GM18502 (cell line): ENCODE results near the gene PTGS2.
"Not testable (repeated sequence)": the region's sequence is repeated elsewhere in the genome, so short reads cannot be mapped to it uniquely, and the experiment has no call there.

ENCODE experiments used
- ATAC-seq: cut with Tn5 transposase; IDR thresholded peaks from one replicate; pipeline ENCODE4 v1.9.1; 2021; ENCODE audit warnings: mild to moderate bottlenecking; ENCODE audit not compliant: unreplicated experiment, poor library complexity

PTGS2 gene

GRCh38 chr1:186671136-186671825, 8.9 kb downstream of the PTGS2 start:
- ATAC-seq = no peak

- no peak for ATAC-seq
Observed at GRCh38 chr1:186670297-186671135, 9.7 kb downstream of the PTGS2 start.

DNA sequence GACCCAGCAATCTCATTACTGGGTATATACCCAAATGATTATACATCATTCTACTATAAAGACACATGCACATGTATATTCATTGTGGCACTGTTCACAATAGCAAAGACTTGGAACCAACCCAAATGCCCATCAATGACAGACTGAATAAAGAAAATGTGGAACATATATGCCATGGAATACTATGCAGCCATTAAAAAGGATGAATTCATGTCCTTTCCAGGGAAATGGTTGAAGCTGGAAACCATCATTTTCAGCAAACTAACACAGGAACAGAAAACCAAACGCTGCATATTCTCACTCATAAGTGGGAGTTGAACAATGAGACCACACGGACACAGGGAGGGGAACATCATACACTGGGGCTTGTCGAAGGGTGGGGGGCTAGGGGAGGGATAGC, 10.4 kb downstream of the PTGS2 start:
- not testable (repeated sequence) for ATAC-seq

DNA sequence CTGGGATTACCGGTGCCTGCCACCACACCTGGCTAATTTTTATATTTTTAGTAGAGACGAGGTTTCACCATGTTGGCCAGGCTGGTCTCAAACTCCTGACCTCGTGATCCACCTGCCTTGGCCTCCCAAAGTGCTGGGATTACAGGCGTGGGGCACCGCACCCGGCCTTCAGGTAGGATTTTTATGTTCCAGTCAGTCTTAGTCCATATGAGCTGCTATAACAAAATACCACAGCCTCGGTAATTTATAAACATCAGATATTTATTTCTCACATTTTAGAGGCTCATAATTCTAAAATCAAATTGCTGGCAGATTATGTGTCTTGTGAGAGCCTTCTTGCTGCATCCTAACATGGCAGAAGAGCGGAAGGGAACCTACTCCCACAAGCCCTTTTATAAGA, 16.0 kb downstream of the PTGS2 start:
- not testable (repeated sequence) for ATAC-seq

DNA sequence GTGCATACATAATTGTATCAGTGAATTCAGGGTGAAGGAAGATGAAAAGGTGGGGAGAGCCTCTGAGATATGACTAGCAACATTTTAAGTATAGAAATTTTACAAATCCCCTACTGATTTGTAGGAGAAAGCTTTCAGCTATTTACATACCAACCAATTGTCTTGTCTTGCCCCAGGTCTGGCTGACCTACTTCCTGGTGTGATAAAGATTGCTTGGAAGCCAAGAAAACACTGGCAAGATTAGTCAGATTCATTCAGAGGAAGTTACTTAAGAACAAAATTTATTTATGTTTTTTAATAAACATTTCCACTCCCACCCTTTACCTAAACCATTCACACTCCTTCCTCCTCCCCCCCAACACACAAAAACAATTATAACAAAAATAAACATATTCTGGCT, 17.5 kb downstream of the PTGS2 start:
- ATAC-seq = no peak

DNA sequence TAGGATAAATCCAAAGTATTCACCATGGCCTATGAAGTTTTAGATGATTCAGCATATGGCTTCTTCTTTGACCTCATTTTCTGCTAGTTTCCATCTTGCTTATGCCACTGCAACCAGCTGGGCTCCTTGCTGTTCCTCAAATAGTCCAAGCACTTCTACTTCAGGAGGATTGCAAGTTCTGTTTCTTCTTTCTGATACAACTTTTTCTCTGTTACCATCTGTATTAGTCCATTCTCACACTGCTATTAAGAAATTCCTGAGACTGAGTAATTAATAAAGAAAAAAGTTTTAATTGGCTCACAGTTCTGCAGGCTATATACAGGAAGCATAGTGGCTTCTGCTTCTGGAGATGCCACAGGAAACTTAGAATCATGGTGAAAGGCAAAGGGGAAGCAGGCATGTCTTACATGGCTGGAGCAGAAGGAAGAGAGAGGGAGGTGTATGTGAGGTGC, 20.3 kb downstream of the PTGS2 start:
- no peak for ATAC-seq

DNA sequence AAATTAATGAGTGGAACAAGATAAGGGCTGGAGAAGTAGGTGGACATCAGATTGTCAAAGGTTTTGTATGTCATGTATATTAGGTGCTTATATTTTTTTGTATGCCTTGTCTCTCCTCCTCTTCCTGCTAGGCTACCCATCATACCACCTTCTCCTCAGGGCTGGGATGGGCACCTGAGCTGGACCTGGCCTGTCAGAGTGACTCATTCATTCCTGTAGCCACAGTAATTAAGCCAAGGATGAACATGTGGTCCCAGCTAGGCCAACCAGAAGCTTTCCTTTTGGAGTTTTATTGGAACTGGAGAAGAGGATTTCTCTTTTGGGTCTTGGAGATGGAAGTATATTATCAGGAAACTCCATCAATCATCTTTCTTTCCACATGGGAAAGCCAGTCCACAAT, 21.2 kb downstream of the PTGS2 start:
- no peak for ATAC-seq

- no peak for ATAC-seq
Observed at GRCh38 chr1:186657481-186657880, 22.7 kb downstream of the PTGS2 start.

DNA sequence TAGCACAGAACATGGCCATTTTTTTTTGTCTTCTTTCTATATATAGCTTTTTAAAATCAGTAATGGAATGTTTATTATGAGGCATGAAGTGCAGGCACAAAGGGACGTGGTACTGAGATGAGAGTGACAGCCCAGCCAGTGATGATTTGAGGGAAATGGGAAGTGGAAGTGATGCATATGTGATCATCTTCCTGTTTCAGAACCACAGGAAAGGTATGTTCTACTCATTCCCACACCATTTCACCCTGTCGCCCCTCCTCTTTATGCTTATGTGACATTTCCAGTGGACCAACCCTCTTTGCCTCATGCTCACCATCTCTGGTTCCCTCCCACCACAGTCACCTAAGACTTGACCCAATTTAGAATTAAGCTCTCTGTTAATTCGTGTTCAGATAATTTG, 24.3 kb downstream of the PTGS2 start:
- ATAC-seq = no peak

- no peak for ATAC-seq
Observed at GRCh38 chr1:186654741-186655140, 25.5 kb downstream of the PTGS2 start.

DNA sequence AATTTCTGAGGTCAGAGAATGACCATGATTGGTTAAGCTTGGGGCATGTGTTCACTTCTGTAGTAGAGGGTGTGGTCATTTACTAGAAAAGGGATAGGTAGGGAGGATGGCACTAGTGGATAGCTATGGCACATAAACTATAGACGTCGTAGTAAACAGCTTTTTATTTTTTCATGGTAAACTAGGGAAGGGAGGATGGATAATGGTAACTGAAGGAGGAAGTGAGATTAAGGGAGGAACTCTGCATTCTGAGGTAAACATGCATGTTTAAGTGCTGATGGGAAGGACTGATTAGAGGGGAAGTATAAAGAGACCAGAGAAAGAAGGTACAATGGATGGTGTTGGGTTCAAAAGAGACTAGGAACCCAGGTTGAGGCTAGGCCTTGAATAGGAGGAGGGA, 26.9 kb downstream of the PTGS2 start:
- no peak for ATAC-seq

GRCh38 chr1:186648613-186649012, 31.6 kb downstream of the PTGS2 start:
- no peak for ATAC-seq

DNA sequence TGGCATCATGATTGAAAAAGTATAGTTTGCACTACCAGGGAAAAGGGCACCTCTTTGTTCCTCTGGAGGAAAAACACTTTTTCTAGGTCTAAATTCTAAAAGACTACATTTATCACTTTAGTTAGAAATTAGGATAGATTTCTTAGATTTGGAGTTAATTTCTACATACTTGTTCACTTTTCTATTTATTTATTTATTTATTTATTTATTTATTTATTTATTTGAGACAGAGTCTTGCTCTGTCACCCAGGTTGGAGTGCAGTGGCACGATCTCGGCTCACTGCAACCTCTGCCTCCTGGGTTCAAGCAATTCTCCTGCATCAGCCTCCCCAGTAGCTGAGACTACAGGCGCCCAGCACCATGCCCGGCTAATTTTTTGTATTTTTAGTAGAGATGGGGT, 32.2 kb downstream of the PTGS2 start:
- not testable (repeated sequence) for ATAC-seq

GRCh38 chr1:186643614-186644013, 36.6 kb downstream of the PTGS2 start:
- no peak for ATAC-seq

DNA sequence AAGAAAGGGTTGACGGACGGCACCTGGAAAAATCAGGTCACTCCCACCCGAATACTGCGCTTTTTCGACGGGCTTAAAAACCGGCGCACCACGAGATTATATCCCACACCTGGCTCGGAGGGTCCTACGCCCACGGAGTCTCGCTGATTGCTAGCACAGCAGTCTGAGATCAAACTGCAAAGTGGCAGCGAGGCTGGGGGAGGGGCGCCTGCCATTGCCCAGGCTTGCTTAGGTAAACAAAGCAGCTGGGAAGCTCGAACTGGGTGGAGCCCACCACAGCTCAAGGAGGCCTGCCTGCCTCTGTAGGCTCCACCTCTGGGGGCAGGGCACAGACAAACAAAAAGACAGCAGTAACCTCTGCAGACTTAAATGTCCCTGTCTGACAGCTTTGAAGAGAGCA, 42.7 kb downstream of the PTGS2 start:
- ATAC-seq = not testable (repeated sequence)

GRCh38 chr1:186636786-186637185, 43.4 kb downstream of the PTGS2 start:
- ATAC-seq = no peak

DNA sequence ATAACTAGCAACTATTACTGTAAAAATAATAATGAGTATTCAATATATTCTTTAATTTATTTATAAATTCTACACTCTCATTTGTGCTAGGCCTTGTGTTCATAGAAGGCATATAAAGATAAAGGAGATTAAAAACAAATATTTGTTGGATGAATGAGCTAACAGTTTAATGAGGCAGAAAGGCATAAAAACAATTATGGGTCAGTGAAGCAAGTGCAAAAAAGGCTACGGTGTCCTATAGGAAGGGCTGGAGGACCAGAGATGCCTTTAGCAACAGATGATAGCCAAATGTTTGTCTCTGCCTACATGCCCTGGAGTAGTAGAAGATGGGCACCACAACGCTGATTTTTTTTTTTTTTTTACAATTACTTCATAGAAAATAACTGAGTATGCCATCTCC, 45.7 kb downstream of the PTGS2 start:
- ATAC-seq = no peak

- ATAC-seq = no peak
Observed at GRCh38 chr1:186633116-186633515, 47.1 kb downstream of the PTGS2 start.

DNA sequence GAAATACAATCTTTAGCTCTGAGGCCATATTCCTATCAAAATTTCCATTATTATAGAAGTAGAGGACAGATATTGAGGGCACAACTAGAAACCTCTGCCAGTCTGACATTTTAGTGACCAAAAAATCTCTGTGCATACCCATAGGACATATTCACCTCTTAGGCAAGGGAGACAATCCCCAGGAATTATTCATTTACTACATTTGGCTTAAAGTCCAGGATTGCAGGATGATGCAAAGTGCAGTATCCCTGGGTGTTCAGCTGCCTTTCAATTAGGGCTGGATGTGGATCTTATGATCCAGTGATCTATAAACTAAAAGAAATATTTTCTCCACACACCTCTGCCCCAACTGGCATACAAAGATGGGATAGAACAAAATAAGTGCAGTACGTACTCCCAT, 50.9 kb downstream of the PTGS2 start:
- no peak for ATAC-seq

GRCh38 chr1:186628910-186629309, 51.3 kb downstream of the PTGS2 start:
- peak; percentile 76 for ATAC-seq

GRCh38 chr1:186627019-186627418, 53.2 kb downstream of the PTGS2 start:
- ATAC-seq = no peak
